B cell (primary cell): ENCODE measurements around the gene MEGF8. TPM values are rescaled to one million over a fixed set of nuclear protein-coding genes. Genes with fewer than 3 reads are reported as not detected.

Source experiments
- ATAC-seq: fragments of 200-7000 bp; cut with Tn5 transposase; one replicate; pipeline ENCODE4 v1.10.0; 2021; ENCODE audit warnings: low read depth, mild to moderate bottlenecking, moderate number of reproducible peaks, moderate library complexity
- CTCF ChIA-PET: fragments of 350-600 bp; sonication (Branson Sonifier 250); formaldehyde crosslinking; loops from one replicate; lab custom pipeline; 2021; ENCODE audit warnings: antibody characterized with exemption, inconsistent platforms; lab: Charles Lee
- POLR2A ChIA-PET: fragments of 350-600 bp; sonication (Branson Sonifier 250); formaldehyde crosslinking; loops from one replicate; lab custom pipeline; 2021; ENCODE audit warnings: antibody characterized with exemption; lab: Charles Lee
- DNase-seq: peaks from one replicate; pipeline ENCODE4 v3.0.0; 2013
- H2AFZ ChIP-seq: 2 replicates; pipeline ENCODE4 v1.6.1; 2012; ENCODE audit warnings: mild to moderate bottlenecking, low read depth, low read length; ENCODE audit not compliant: insufficient read depth, poor library complexity, severe bottlenecking
- H3K27ac ChIP-seq, 2 donors: 1 replicate in 1 of 2; 2 replicates in 1 of 2; pipeline ENCODE4 v1.5.1; 2012 to 2013; ENCODE audit warnings: low read length in 2 of 2, mild to moderate bottlenecking in 2 of 2, moderate library complexity in 1 of 2
- H3K27me3 ChIP-seq, 4 experiments: fragments of 200-600 bp in 1 of 4; sonication (generic) in 1 of 4; replicated peaks in 1 of 4; 1 replicate in 2 of 4; 2 replicates in 2 of 4; pipeline versions ENCODE4 v1.6.1 to v1.7.0; 2013 to 2016; ENCODE audit warnings: low read length in 3 of 4, mild to moderate bottlenecking in 2 of 4, mixed read lengths in 1 of 4, moderate library complexity in 1 of 4; ENCODE audit not compliant: insufficient read depth in 4 of 4, control insufficient read depth in 3 of 4; ENCODE audit errors: control extremely low read depth in 1 of 4
- H3K36me3 ChIP-seq, 2 experiments: replicated peaks in 1 of 2; 1 replicate in 1 of 2; 2 replicates in 1 of 2; pipeline versions ENCODE4 v1.6.1 to v1.7.1; 2013; ENCODE audit warnings: low read length in 1 of 2; ENCODE audit not compliant: insufficient read depth in 2 of 2, control insufficient read depth in 1 of 2; ENCODE audit errors: control extremely low read depth in 1 of 2, extremely low read depth in 1 of 2
- H3K4me1 ChIP-seq, 2 donors: fragments of 200-600 bp in 1 of 2; sonication (generic) in 1 of 2; 1 replicate in 1 of 2; 2 replicates in 1 of 2; pipeline versions ENCODE4 v1.5.1 to v1.6.1; 2013 to 2017; ENCODE audit warnings: low read length in 2 of 2; ENCODE audit not compliant: control insufficient read depth in 2 of 2, insufficient read depth in 2 of 2
- H3K4me2 ChIP-seq: replicated peaks from 2 replicates; pipeline ENCODE3; 2012; ENCODE audit warnings: mild to moderate bottlenecking, low read depth, low read length; ENCODE audit not compliant: poor library complexity, severe bottlenecking
- H3K4me3 ChIP-seq, 5 experiments: fragments of 200-600 bp in 1 of 5; sonication (generic) in 1 of 5; 1 replicate in 3 of 5; 2 replicates in 2 of 5; pipeline versions ENCODE4 v1.5.1 to v1.7.0; 2011 to 2016; ENCODE audit warnings: low read length in 4 of 5, mild to moderate bottlenecking in 4 of 5, low read depth in 2 of 5, control low read depth in 1 of 5, moderate library complexity in 1 of 5; ENCODE audit not compliant: insufficient read depth in 1 of 5; ENCODE audit errors: control extremely low read depth in 1 of 5, extremely low read depth in 1 of 5
- H3K79me2 ChIP-seq: fragments of 200-600 bp; sonication (generic); one replicate; pipeline ENCODE4 v1.6.0; 2016; ENCODE audit warnings: low read length; ENCODE audit not compliant: control insufficient read depth, insufficient read depth
- H3K9ac ChIP-seq: fragments of 200-600 bp; sonication (generic); 2 replicates; pipeline ENCODE4 v1.6.1; 2017; ENCODE audit warnings: mild to moderate bottlenecking, low read length, moderate library complexity
- H3K9me3 ChIP-seq, 3 donors: one replicate each; pipeline versions ENCODE4 v1.6.1 to v1.7.1; 2013; ENCODE audit warnings: low read length in 2 of 3; ENCODE audit not compliant: control insufficient read depth in 2 of 3, insufficient read depth in 1 of 3; ENCODE audit errors: control extremely low read depth in 1 of 3
- H4K20me1 ChIP-seq: 2 replicates; pipeline ENCODE4 v1.6.0; 2012; ENCODE audit warnings: mild to moderate bottlenecking, low read length; ENCODE audit not compliant: insufficient read depth, control insufficient read depth, poor library complexity, severe bottlenecking
- H3K27ac Mint-ChIP-seq: one replicate; pipeline ENCODE4 v1.8.0; 2021; ENCODE audit warnings: mixed read lengths
- H3K27me3 Mint-ChIP-seq: one replicate; pipeline ENCODE4 v1.8.0; 2021; ENCODE audit warnings: mixed read lengths
- H3K4me1 Mint-ChIP-seq: one replicate; pipeline ENCODE4 v1.8.0; 2021; ENCODE audit warnings: mixed read lengths
- H3K4me3 Mint-ChIP-seq: one replicate; pipeline ENCODE4 v1.8.0; 2021; ENCODE audit warnings: mixed read lengths
- H3K9me3 Mint-ChIP-seq: one replicate; pipeline ENCODE4 v1.8.0; 2022; ENCODE audit warnings: mixed read lengths; ENCODE audit not compliant: insufficient read depth
- EZH2 ChIP-seq: IDR thresholded peaks from 2 replicates; pipeline ENCODE4 v1.6.1; 2012; ENCODE audit warnings: borderline replicate concordance, low read depth, mild to moderate bottlenecking, moderate library complexity, low read length; ENCODE audit not compliant: insufficient read depth, poor library complexity, severe bottlenecking
- WGBS: methylation state at CpG from one replicate; pipeline ENCODE4 v1.1.5; 2013; ENCODE audit warnings: missing lambda C conversion rate; ENCODE audit not compliant: insufficient coverage; 5-methylcytosine and 5-hydroxymethylcytosine counted together
- intact Hi-C: fragments of 100-400 bp; cut with micrococcal nuclease; formaldehyde crosslinking; loops from one replicate; pipeline ENCODE4 v1.10.0; 2022
- polyA plus RNA-seq: library from polyadenylated mRNA; depleted of rRNA; stranded (reverse); fragments of >200 nt; gene quantifications from 2 replicates; pipeline ENCODE4 v1.2.3, GENCODE V29; 2012
- total RNA-seq, 2 donors: library from RNA; stranded (reverse); fragments of 120-200 nt in 1 of 2; gene quantifications; 1 replicate in 1 of 2; 2 replicates in 1 of 2; pipeline versions ENCODE4 v1.2.3 to v1.2.4, GENCODE V29; 2013 to 2022
- TF ChIP-seq, protein P1 (sequence below): fragments of 200-600 bp; IDR thresholded peaks from one replicate; pipeline ENCODE4 v1.8.0; 2022; ENCODE audit warnings: antibody characterized with exemption, mild to moderate bottlenecking

Gene MEGF8
- total and polyA plus RNA-seq, 2 donors (not counting 1 experiment from before 2014, with no cell fraction given): 8.2 to 26.5 TPM

DNA sequence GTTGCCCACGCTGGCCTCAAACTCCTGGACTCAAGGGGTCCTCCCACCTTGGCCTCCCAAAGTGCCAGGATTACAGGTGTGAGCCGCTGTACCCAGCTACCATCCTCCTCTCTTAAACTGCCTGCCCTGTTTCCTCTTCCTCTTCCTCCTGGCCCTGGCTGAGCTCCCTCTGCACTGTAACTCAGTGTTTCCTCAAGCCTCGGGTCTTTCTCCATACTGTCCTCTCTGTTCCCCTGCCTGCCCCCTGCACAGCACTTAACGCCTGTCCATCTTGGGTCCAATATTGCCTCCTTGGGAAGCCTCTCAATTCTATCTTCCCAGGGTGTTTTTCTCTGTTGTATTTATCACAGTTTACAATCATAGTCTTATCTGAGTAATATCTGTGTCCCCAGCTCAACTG lies 95.7 kb downstream of the MEGF8 start:
- 69% methylated on average over 3 of the region's 4 CpGs for WGBS
- ChIA-PET CTCF (interaction anchor here (0.8 to 3.8 kb wide), 3 partner anchors 18 to 24 kb away, joined by 3 to 17 read pairs (median 16); partner anchors contain the start of gene CXCL17), POLR2A (no interaction called here)
- Mint-ChIP-seq H3K4me3 (peak overlapping the region; percentile 98), H3K4me1 (peaks cover 49% of the 10 kb centered on the region), H3K27ac (peak overlapping the region; percentile 70), H3K9me3 (no peaks in the 10 kb centered on the region), H3K27me3 (no peaks in the 10 kb centered on the region)
- Histone ChIP-seq H3K9ac (no peak overlapping the region), H3K4me3 (no peak overlapping the region), H3K27ac (peak overlapping the region; percentile 78 to 85), H3K4me1 (peaks cover 22 to 40% of the 10 kb centered on the region in 2 donors), H4K20me1 (peaks cover 55% of the 10 kb centered on the region), H3K4me2 (peak overlapping the region; percentile 98), H3K36me3 (peaks cover 0 to 9% of the 10 kb centered on the region in 2 experiments), H3K27me3 (no peaks in the 10 kb centered on the region), H3K79me2 (peaks cover 52% of the 10 kb centered on the region), H3K9me3 (peaks cover 0 to 5% (median 0%) of the 10 kb centered on the region in 3 donors), H2AFZ (no peak overlapping the region)
- ATAC-seq: no peak
- TF ChIP-seq, protein P1, sequence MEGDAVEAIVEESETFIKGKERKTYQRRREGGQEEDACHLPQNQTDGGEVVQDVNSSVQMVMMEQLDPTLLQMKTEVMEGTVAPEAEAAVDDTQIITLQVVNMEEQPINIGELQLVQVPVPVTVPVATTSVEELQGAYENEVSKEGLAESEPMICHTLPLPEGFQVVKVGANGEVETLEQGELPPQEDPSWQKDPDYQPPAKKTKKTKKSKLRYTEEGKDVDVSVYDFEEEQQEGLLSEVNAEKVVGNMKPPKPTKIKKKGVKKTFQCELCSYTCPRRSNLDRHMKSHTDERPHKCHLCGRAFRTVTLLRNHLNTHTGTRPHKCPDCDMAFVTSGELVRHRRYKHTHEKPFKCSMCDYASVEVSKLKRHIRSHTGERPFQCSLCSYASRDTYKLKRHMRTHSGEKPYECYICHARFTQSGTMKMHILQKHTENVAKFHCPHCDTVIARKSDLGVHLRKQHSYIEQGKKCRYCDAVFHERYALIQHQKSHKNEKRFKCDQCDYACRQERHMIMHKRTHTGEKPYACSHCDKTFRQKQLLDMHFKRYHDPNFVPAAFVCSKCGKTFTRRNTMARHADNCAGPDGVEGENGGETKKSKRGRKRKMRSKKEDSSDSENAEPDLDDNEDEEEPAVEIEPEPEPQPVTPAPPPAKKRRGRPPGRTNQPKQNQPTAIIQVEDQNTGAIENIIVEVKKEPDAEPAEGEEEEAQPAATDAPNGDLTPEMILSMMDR: no peak
- no peak for TF ChIP-seq EZH2
- DNase-seq: no peak
- intact Hi-C loops: loop anchor here (5.0 kb wide), 1 partner anchor 294 kb away; no protein-coding TSS in a partner anchor

DNA sequence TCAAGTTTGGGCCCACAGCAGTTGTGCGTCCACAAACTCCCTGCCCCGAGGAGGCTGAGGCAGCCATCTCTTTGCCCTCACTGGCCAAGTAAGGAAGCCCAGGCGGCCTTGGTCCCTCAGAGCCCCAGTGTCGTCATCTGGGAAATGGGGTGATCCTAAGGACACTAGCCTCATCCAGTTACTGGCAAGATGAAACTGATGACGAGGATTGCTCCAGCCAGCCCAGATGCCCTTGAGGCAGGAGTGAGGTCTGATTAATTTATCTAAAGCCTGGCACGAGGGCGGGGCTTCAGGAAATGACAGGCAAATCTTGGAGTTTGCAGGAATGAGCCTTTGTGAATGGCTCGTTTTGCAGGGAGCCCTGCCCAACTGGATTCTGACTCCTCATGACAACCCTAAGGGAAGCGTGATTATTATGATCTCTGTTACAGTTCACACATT lies 96.2 kb downstream of the MEGF8 start:
- Histone ChIP-seq H3K4me1 (peaks cover 22 to 40% of the 10 kb centered on the region in 2 donors), H2AFZ (no peak overlapping the region), H3K9me3 (peaks cover 0 to 5% (median 0%) of the 10 kb centered on the region in 3 donors), H3K36me3 (peaks cover 0 to 9% of the 10 kb centered on the region in 2 experiments), H3K79me2 (peaks cover 52% of the 10 kb centered on the region), H3K4me3 (no peak overlapping the region), H3K9ac (peak overlapping the region; percentile 97), H3K4me2 (peak overlapping the region; percentile 98), H3K27me3 (no peaks in the 10 kb centered on the region), H4K20me1 (peaks cover 55% of the 10 kb centered on the region), H3K27ac (peak overlapping the region; percentile 78 to 85)
- Mint-ChIP-seq H3K27me3 (no peaks in the 10 kb centered on the region), H3K4me3 (peak overlapping the region; percentile 98), H3K27ac (peak overlapping the region; percentile 99), H3K9me3 (no peaks in the 10 kb centered on the region), H3K4me1 (peaks cover 49% of the 10 kb centered on the region)
- no peak for ATAC-seq
- no peak for DNase-seq
- CTCF ChIA-PET: interaction anchor here (0.8 to 3.8 kb wide), 3 partner anchors 17 to 25 kb away, joined by 3 to 17 read pairs (median 16); partner anchors contain the start of gene CXCL17
- POLR2A ChIA-PET: no interaction called here
- no peak for TF ChIP-seq EZH2
- intact Hi-C loops: loop anchor here (1.0 to 5.0 kb wide), 3 partner anchors 17 to 294 kb away; no protein-coding TSS in a partner anchor
- 91% methylated on average over 9 of the region's 9 CpGs for WGBS
